Psoas muscle (tissue), 8 donors: ENCODE measurements around the gene FLVCR1. TPM values are rescaled to one million over a fixed set of nuclear protein-coding genes. Genes with fewer than 3 reads are reported as not detected.
"Not testable (repeated sequence)": the region's sequence is repeated elsewhere in the genome, so short reads cannot be mapped to it uniquely, and the experiment has no call there.

ENCODE experiments used
- ATAC-seq, 4 donors: fragments of 200-7000 bp; cut with Tn5 transposase; one replicate each; pipeline ENCODE4 v1.9.1; 2020; ENCODE audit warnings: moderate library complexity in 3 of 4, mild to moderate bottlenecking in 2 of 4
- DNase-seq, 2 donors: peaks; one replicate each; pipeline ENCODE4 v3.0.0-alpha.2; 2020
- H3K27ac ChIP-seq: fragments of 200-600 bp; one replicate; pipeline ENCODE4 v1.8.0; 2022
- H3K27me3 ChIP-seq, 3 donors: fragments of 200-600 bp in 1 of 3; one replicate each; pipeline versions ENCODE4 v1.6.1 to v1.8.0; 2013 to 2022; ENCODE audit warnings: low read length in 2 of 3, mild to moderate bottlenecking in 2 of 3, moderate library complexity in 1 of 3; ENCODE audit not compliant: insufficient read depth in 3 of 3
- H3K36me3 ChIP-seq, 2 donors: fragments of 200-600 bp in 1 of 2; one replicate each; pipeline versions ENCODE4 v1.6.1 to v1.8.0; 2013 to 2022; ENCODE audit warnings: low read depth in 1 of 2, mild to moderate bottlenecking in 1 of 2, moderate library complexity in 1 of 2; ENCODE audit not compliant: insufficient read depth in 1 of 2
- H3K4me1 ChIP-seq: fragments of 200-600 bp; one replicate; pipeline ENCODE4 v1.8.0; 2022
- H3K4me3 ChIP-seq: fragments of 200-600 bp; one replicate; pipeline ENCODE4 v1.8.0; 2022; ENCODE audit warnings: mild to moderate bottlenecking
- H3K9me3 ChIP-seq: fragments of 200-600 bp; one replicate; pipeline ENCODE4 v1.8.0; 2022
- WGBS, 3 donors: extraction: QIAGEN DNeasy Blood & Tissue Kit; methylation state at CpG; one replicate each; pipeline versions ENCODE4 v1.1.6 to v1.1.7; 2013; 5-methylcytosine and 5-hydroxymethylcytosine counted together
- intact Hi-C, 2 donors: fragments of 100-400 bp; cut with DNase I; formaldehyde crosslinking; loops; one replicate each; pipeline versions ENCODE4 v1.11.0 to v1.14.2; 2022
- polyA plus RNA-seq, 3 donors: library from polyadenylated mRNA; stranded (reverse); fragments of 200-250 nt; gene quantifications; one replicate each; pipeline ENCODE4 v1.2.3, GENCODE V29; 2013
- total RNA-seq, 4 donors: library from RNA; stranded (reverse); fragmentation: NEBNext Ultra II Directional in 2 of 4; extraction: Animal tissue kit (Norgen Biotek cat#: 25700) in 2 of 4; gene quantifications; one replicate each; pipeline versions ENCODE4 v1.2.1 to v1.2.4, GENCODE V29; 2021 to 2023
- TF ChIP-seq, protein P1 (sequence below): fragments of 200-600 bp; IDR thresholded peaks from one replicate; pipeline ENCODE4 v1.8.0; 2022; ENCODE audit warnings: antibody characterized with exemption
- donor health status: healthy with polysubstance abuse.
- donor health status: DM: no; HTN: no; CAD: no; lungs with moderate emphysema.
- donor health status: Bipolar disorder and iron deficiency.
- donor health status: healthy.
- donor health status: DM: yes; HTN: yes; CAD: no.
- donor health status: DM: no; HTN: no; CAD: no.
- donor health status: DM: no; HTN: no; CAD: no.
- donor health status: DM: yes; HTN: yes; CAD: no.

The FLVCR1 gene
- total and polyA plus RNA-seq, 7 donors: 0.52 to 2.6 (median 1.5) TPM

DNA sequence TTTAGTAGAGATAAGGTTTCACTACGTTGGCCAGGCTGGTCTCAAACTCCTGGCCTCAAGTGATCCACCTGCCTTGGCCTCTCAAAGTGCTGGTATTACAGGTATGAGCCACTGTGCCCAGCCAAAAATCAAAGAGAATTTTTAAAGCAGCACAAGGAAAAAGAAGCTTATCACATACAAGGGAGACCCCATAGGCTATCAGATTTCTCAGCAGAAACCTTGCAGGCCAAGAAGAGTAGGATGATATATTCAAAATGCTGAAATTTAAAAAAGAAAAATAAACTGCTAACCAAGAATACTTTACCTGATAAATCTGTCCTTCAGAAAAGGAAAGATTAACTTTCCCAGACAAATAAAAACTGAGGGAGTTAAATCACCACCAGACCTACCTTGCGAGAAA, 43.2 kb downstream of the FLVCR1 start:
- peaks cover 33% of the 10 kb centered on the region for H3K9me3 ChIP-seq
- no peak overlapping the region for H3K4me3 ChIP-seq
- H3K4me1 ChIP-seq: no peaks in the 10 kb centered on the region
- no peak for DNase-seq
- no peak for ATAC-seq
- peaks cover 4 to 28% of the 10 kb centered on the region in 2 donors for H3K36me3 ChIP-seq
- intact Hi-C loops: no loop called here
- TF ChIP-seq, protein P1, sequence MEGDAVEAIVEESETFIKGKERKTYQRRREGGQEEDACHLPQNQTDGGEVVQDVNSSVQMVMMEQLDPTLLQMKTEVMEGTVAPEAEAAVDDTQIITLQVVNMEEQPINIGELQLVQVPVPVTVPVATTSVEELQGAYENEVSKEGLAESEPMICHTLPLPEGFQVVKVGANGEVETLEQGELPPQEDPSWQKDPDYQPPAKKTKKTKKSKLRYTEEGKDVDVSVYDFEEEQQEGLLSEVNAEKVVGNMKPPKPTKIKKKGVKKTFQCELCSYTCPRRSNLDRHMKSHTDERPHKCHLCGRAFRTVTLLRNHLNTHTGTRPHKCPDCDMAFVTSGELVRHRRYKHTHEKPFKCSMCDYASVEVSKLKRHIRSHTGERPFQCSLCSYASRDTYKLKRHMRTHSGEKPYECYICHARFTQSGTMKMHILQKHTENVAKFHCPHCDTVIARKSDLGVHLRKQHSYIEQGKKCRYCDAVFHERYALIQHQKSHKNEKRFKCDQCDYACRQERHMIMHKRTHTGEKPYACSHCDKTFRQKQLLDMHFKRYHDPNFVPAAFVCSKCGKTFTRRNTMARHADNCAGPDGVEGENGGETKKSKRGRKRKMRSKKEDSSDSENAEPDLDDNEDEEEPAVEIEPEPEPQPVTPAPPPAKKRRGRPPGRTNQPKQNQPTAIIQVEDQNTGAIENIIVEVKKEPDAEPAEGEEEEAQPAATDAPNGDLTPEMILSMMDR: no peak
- WGBS, 3 donors: 71 to 97% (median 97%) methylated on average over 2 of the region's 2 CpGs
- no peaks in the 10 kb centered on the region for H3K27me3 ChIP-seq
- no peak overlapping the region for H3K27ac ChIP-seq

DNA sequence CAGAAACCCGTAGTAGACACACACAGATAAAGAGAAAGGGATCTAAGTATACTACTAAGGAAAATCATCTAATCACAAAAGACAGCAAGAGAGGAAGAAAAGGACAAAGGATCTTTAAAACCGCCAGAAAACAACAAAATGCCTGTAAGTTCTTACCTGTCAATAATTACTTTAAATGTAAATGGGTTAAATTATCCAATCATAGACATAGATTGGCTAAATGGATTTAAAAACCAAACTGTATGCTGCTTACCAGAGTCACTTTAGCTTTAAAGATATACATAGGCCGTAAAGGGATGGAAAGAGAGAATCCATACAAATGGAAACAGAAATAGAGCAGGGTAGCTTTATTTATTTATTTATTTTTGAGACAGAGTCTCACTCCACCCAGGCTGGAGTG, 44.0 kb downstream of the FLVCR1 start:
- intact Hi-C loops: no loop called here
- ATAC-seq (no peak), DNase-seq (no peak)
- Histone ChIP-seq H3K4me3 (no peak overlapping the region), H3K9me3 (peaks cover 33% of the 10 kb centered on the region), H3K27ac (no peak overlapping the region), H3K4me1 (no peaks in the 10 kb centered on the region), H3K36me3 (peaks cover 2 to 24% of the 10 kb centered on the region in 2 donors), H3K27me3 (no peaks in the 10 kb centered on the region)
- TF ChIP-seq, protein P1: no peak
- WGBS, 3 donors: 81 to 97% (median 94%) methylated on average over 3 of the region's 3 CpGs

DNA sequence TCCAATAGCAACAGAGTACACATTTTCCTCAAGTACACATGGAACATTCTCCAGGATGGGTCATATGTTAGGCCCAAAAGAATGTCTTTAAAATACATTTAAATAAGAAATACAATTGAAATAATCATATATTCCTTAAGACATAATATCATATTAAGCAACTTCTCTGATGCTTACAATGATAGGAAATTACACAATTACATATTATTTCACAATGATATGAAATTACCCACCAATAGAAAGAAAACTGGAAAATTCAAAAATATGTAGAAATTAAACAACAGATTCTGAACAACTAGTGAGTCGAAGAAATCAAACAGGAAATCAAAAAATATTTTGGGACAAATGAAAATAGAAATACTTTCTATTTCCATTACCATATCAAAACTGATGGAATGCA, 45.6 kb downstream of the FLVCR1 start:
- DNase-seq: no peak
- ATAC-seq: no peak
- Histone ChIP-seq H3K36me3 (peaks cover 2 to 8% of the 10 kb centered on the region in 2 donors), H3K27me3 (no peaks in the 10 kb centered on the region), H3K9me3 (peaks cover 33% of the 10 kb centered on the region), H3K4me1 (no peaks in the 10 kb centered on the region), H3K27ac (no peak overlapping the region), H3K4me3 (no peak overlapping the region)
- 83 to 93% (median 92%) methylated on average over 1 of the region's 1 CpG for WGBS, 3 donors
- intact Hi-C loops: no loop called here
- TF ChIP-seq, protein P1: no peak

DNA sequence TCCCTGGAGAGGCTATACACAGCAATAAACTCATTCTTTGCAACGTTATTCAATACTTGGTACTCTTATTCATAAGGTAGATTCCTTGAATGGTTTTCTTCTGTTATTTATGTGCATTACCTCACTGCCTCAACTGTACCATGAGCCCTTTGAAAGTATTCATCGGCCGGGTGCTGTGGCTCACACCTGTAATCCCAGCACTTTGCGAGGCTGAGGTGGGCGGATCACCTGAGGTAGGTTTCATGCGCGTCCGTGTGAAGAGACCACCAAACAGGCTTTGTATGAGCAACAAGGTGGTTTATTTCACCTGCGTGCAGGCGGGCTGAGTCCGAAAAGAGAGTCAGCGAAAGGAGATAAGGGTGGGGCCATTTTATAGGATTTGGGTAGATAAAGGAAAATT, 50.0 kb downstream of the FLVCR1 start:
- H3K4me3 ChIP-seq, intact Hi-C loops, H3K36me3 ChIP-seq, H3K9me3 ChIP-seq, H3K4me1 ChIP-seq, H3K27ac ChIP-seq, DNase-seq, ATAC-seq, H3K27me3 ChIP-seq: not testable (repeated sequence)
- 72 to 81% (median 78%) methylated on average over 12 of the region's 12 CpGs for WGBS, 3 donors

DNA sequence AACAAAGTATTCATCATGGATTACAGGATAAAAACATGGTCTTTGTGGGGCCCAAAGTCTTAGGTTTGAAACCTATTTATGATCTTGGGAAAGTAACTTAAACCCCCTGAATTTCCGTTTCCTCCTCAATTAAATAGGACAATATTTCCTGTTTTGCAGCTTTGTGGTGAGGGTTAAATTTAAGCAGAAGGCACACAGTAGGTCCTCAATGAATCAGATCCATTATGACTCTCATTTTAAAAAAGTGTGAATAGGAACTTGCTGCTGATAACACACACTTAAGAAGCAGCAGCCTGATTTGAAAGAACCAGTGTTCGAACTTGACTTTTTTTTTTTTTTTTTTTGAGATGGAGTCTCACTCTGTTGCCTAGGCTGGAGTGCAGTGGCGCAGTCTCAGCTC, 50.9 kb downstream of the FLVCR1 start:
- intact Hi-C loops: no loop called here
- H3K4me3 ChIP-seq: no peak overlapping the region
- H3K36me3 ChIP-seq: no peaks in the 10 kb centered on the region
- 86 to 98% (median 88%) methylated on average over 2 of the region's 3 CpGs for WGBS, 3 donors
- TF ChIP-seq, protein P1: no peak
- H3K4me1 ChIP-seq: no peaks in the 10 kb centered on the region
- no peak overlapping the region for H3K27ac ChIP-seq
- no peaks in the 10 kb centered on the region for H3K9me3 ChIP-seq
- DNase-seq: no peak
- no peak for ATAC-seq
- no peaks in the 10 kb centered on the region for H3K27me3 ChIP-seq
